ENCODE data around the gene NTRK1.

The NTRK1 gene

DNA sequence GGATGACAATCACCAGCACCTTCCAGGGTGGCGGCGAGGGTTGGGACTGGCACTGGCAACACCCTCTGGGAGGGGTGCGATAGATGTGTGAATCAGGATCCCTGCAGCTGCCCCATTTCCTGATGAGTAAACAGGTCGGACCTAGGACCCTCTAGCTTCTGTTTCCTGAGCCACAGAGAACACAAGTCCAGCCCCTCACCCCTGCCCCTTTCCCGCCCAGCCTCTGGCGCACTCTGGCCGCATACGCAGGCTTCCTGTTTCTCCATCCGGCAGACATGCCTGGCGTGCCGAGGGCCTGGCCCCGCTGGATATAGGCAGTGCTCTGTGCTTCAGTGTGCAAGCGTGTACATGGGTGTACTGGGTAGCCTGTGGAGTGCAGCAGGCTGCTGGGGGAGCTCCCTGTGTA lies 37.5 kb downstream of the NTRK1 start:
- DNase-seq (ENCODE audit: low read depth in 2 of 2) = no peak

DNA sequence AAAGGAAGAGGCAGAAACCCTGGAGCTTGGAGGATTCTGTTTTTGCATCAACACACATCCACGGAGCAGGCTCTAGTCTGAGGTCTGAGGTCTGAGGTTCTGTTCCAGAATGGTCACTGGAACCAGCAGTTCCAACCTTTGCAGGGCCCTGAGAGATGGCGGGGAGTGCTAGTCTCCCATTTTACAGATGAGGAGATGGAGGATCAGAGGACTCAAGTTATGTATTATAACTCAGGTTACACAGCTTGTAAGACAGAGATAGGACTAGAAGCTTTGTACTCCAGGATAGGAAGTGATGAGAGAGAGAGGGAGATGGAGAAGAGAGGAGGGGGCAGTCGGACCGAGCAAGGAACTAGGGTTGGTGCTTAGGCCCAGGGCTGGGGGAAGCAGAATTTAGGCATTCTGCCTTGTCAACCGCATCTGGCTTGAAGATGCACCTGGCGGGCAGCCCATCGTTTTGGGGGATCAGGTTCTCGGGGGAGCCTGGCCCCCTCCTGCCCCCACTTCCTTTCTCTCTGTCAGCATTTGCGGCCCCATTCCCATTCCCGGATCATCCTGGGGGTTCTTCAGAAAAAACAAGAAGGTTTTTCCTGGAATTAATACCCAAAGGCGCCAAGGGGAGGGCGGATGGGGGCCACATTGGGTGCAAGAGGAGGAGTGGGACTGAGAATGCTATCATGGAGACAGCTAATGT lies 38.5 kb downstream of the NTRK1 start:
- no peak for DNase-seq (ENCODE audit: low read depth in 2 of 2)

DNA sequence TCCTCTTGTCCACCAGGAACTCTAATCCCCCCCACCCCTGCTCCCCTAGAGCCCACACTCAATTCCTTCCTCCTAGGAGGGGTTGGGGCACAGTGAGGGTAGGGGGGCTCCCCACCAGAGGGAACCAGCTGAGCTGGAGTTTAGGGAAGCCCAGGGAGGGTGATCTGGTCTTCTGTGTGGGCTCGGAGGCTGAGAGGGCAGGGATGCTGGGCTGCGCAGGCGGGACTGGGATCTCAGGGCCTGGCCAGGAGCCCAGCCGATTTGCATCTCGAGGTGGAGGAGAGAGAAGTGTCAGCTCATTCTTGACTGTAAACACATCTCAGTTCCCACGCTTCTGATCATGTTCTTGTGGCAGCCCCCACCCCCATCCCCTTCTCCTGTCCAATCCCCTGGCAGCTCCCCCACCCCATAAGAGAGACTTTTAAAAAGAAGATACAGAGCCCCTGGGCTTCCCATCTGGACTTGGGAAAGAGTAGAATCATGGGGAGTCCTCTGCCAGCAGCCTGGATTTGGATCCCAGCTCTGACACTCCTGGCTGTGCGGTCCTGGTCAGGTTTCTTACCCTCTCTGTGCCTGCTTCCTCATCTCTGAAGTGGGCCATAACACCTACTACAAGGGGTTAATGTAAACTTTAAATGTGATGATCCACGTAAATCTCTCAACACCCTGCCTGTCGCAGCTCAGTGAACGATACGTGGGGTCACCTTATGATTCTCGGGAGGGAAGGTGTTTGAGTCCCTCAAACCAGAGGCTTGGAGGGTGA lies 39.5 kb downstream of the NTRK1 start:
- no peak for DNase-seq (ENCODE audit: low read depth in 2 of 2)

DNA sequence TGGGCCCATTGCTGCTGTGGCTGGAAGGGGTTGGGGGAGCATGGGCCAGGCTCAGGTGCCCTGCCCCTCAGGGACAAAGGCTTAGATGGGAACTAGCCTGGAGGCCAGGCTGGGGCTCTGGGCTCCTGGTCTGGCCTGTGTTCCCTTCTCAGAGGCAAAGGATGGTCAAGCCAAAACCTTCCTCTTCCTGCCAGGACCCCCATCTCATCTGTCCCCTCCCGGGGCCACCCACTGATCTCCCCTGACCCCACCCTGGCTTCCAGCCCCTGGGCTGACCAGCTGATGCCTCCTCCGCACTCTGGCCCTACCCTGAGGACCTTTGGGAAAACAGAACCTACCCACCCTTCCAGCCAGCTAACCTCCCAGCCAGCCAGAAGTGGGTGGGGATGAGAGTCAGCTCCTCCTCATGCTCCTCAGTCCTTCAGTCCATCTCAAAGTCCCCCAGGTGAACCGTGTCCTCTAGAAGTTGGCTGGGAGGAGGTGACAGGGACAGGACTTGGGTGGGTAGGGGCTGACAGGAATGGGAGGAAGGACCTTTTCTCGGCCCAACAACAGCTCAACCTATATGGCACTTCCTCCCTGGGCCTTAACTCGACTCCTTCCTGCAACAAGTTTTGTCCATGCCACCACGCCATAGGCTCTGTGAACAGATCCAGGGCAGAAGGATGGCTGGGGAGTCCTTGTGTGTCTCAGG lies 40.4 kb downstream of the NTRK1 start:
- no peak for DNase-seq (ENCODE audit: low read depth in 2 of 2)

DNA sequence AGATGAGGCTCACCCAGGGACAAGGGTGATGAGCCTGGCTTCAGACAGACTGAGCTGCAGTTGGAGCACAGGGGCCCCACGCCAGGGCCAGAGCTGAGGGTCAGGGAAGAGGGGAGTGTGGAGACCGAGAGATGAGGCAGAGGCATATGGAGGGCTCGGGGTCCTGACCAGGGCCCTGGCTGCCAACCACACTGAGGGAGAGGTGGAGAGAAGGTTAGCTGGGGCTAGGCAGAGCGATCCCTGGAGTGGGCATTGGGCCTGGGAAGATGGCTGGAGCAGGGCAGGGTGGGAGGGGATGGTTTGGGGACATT lies 40.9 kb downstream of the NTRK1 start:
- DNase-seq (ENCODE audit: low read depth in 2 of 2) = no peak

DNA sequence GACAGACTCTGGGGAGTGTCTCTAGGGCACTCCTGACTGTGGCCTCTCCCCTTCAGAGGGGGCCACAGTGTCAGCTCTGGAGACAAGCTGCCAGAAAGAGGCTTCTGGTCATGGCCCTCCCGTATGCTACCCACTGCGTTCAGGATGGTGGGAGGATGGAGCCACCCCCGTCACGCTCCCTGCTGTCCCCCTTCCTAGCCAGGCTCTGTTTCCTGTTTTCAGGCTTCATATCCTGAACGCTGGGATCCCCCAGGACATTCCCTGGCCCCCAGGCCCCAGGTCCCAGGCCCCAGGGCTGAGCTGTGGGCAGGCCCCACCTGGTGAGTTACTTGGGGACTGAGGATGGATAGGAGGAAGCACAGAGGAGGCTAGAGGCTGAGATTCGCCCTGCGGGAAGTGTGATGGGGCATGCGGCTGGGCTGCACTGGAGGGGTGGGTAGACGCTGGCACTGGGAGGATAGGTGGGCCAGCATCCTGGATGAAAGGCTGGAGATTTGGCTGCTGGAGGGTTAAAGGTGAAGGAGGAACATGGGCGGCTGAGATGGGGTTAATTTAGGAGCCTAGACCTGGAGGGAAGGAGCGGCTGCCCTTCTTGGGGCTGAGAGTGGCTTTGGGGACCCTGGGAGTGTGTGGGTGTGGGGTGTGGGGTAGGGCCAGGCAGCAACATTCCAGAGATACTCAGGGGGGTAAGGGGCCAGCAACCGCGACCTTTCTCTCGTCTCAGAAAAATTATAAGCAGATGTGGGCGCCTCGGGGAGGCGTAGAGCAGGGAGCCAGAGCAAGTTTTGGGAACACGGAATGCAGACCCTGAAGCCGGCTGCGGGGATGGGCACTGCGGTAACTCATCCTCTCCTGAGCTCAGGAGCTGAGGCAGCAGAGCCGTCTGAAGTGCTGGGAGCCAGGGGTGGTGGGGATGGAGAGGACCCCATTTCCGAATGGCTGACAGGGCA lies 41.6 kb downstream of the NTRK1 start:
- no peak for DNase-seq (ENCODE audit: low read depth in 2 of 2)

DNA sequence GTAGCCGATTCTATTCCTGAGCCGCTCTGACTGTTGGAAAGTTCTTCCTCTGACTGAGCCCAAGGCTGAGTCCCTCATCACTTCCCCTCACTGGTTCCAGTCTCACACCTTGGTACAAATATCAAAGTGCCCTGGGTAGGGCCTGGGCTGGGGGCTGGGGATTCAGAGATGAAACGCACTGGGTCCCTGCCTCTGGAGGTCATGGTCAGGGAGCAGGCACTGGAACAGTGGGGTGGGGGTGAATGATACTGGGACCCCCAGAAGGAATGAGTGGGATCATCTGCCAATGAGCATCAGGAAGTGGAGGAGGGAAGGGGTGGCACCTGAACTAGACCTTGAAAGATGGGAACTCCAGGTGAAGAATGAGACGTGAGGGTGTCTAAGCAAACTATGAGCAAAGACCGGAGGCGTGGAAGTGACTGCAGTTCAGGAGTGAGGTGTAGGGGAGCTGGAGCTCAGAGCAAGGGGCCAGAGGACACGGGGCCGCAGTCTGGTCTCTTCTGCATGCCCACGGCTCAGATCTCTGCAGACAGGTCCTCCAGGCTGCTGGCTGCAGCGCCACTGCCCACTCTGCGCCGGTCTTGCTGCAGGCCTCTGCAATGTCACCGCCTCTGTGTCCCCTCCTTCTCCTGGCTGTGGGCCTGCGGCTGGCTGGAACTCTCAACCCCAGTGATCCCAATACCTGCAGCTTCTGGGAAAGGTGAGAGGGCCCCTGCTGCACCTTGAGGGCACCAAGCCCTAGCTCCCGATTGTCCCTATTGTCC lies 42.8 kb downstream of the NTRK1 start:
- DNase-seq (ENCODE audit: low read depth in 2 of 2) = no peak

DNA sequence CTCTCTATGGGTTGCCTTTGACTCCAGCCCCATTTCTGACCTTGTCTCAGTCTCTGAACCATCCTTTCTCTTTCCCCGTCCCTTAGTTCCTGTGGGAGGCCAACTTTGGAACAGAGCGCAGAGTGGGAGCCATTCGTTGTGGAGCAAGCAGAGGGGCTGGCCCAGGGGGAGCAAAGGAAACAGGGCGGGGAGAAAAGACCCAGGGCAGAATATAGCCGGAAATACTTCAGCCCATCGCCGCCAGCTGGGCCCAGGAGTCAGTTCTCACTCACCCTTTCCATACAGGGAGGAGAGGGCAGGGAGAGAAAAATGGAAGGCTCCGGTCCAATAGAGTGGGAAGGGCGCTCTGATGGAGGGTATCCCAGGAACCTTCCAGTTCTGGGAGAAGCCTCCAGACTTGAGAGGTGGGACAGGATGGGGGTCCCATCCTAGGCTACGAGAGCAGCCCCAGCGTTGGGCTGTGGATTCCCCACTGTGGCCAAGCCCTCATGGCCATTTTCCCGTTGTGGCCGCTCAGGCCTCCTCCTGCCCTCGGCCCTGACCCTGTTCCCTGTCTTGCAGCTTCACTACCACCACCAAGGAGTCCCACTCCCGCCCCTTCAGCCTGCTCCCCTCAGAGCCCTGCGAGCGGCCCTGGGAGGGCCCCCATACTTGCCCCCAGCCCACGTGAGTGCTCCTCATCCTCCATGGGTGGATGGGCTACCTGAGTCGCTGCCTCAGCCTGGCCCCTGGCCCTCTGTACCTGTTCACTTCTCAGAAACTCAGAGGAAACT lies 43.7 kb downstream of the NTRK1 start:
- DNase-seq (ENCODE audit: low read depth in 2 of 2) = no peak

DNA sequence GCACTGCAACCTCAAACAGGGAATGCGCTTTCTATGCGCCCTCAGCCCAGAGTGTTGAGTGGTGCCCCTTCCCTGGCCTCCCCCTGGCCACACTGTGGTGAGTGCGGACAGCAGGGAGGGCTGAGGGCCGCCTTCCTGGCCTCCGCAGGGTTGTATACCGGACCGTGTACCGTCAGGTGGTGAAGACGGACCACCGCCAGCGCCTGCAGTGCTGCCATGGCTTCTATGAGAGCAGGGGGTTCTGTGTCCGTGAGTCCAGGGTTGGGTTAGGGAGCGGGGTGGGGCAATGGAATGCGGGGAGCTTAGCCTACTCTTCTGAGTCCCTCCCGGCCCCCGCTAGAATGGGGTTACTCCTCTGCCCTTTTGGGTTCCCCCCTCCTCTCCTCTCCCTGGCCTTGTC lies 44.5 kb downstream of the NTRK1 start:
- no peak for DNase-seq (ENCODE audit: low read depth in 2 of 2)

DNA sequence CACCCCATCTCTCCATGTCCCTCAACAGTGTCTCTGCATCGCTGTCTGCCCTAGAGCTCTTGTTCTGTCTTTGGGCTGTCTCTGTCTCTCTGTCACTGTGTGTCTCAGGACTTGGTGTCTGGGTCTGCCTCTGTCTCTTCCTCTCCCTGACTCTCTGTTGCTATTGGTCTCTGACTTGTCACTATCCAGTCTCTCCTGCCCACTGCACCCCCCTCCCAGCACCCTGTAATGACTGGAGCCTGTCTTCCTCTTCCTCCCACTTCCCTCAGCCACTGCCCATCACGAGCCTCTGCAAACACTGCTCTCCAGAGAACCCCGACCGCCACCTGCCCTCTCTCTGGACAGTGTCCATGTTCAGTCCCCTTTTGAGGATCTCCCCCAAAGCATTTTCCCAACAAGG lies 45.0 kb downstream of the NTRK1 start:
- no peak for DNase-seq (ENCODE audit: low read depth in 2 of 2)

DNA sequence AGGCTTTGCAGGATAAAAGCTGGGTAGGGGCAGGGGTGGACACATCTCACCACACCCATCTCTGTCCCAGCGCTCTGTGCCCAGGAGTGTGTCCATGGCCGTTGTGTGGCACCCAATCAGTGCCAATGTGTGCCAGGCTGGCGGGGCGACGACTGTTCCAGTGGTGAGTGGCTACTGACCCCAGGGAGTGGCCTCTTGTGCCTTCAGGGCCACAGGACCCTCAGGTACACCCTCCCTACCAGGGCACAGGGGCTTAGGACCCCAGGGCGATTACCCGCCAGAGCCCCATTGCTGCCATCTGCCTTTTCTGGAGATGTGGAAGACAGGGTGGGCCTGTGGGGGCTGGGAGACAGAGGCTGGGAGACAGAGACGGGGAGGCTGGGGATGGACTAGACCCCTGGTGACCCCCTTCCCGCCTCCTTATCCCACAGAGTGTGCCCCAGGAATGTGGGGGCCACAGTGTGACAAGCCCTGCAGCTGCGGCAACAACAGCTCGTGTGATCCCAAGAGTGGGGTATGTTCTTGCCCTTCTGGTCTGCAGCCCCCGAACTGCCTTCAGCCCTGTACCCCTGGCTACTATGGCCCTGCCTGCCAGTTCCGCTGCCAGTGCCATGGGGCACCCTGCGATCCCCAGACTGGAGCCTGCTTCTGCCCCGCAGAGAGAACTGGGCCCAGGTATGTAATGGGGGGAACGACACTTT lies 45.7 kb downstream of the NTRK1 start:
- no peak for DNase-seq (ENCODE audit: low read depth in 2 of 2)

DNA sequence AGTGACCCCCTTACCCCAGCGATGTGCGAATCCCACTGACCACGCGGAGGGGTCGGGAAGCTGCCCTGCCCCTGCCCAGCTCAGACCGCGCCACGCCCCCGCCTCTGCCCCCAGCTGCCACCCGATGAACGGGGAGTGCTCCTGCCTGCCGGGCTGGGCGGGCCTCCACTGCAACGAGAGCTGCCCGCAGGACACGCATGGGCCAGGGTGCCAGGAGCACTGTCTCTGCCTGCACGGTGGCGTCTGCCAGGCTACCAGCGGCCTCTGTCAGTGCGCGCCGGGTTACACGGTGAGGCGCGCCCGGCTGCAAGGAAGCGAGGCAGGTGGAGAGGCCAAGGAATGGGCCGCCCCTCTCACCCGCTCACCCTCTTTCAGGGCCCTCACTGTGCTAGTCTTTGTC lies 47.9 kb downstream of the NTRK1 start:
- DNase-seq (ENCODE audit: low read depth in 2 of 2) = no peak

DNA sequence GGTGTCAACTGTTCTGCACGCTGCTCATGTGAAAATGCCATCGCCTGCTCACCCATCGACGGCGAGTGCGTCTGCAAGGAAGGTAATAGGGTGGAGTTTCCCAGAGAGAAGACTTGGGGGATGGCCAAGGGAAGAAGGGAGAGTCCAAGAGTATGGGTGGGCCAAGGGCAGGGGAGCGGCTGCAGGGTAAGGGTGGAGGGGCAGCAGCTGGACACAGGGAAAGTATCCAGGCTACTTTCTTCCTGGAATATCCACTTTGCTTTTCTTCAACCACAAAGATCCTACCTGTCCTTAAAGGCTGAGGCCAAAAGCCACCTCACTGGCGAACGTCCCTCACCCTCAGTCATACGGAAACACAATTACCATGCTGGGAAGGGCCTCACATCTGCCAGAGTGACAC lies 48.3 kb downstream of the NTRK1 start:
- no peak for DNase-seq (ENCODE audit: low read depth in 2 of 2)

DNA sequence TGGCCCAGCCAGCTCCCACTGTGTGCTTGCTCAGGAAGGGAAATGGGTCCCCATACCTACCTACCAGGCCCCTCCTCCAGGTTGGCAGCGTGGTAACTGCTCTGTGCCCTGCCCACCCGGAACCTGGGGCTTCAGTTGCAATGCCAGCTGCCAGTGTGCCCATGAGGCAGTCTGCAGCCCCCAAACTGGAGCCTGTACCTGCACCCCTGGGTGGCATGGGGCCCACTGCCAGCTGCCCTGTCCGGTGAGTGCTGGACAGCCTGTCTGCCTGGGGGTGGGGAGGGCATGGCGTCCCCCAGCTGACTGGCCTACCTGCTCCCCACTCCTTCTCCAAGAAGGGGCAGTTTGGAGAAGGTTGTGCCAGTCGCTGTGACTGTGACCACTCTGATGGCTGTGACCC lies 49.0 kb downstream of the NTRK1 start:
- no peak for DNase-seq (ENCODE audit: low read depth in 2 of 2)

DNA sequence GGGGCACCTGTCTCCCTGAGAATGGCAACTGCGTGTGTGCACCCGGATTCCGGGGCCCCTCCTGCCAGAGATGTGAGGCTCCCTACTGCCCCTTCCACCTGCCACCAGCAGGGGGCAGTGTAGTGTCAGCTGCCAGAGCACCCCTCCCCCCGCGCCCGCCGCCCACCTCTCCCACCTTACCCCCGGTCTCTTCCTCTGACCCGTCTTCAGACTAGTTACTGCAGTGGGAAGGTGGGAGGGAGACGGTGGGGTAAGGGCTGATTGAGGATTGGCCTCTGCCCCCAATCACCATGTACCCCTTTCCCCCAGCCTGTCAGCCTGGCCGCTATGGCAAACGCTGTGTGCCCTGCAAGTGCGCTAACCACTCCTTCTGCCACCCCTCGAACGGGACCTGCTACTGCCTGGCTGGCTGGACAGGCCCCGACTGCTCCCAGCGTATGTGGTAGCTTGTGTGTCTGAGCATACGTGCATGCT lies 49.7 kb downstream of the NTRK1 start:
- DNase-seq (ENCODE audit: low read depth in 2 of 2) = peak; percentile 48 to 52

DNA sequence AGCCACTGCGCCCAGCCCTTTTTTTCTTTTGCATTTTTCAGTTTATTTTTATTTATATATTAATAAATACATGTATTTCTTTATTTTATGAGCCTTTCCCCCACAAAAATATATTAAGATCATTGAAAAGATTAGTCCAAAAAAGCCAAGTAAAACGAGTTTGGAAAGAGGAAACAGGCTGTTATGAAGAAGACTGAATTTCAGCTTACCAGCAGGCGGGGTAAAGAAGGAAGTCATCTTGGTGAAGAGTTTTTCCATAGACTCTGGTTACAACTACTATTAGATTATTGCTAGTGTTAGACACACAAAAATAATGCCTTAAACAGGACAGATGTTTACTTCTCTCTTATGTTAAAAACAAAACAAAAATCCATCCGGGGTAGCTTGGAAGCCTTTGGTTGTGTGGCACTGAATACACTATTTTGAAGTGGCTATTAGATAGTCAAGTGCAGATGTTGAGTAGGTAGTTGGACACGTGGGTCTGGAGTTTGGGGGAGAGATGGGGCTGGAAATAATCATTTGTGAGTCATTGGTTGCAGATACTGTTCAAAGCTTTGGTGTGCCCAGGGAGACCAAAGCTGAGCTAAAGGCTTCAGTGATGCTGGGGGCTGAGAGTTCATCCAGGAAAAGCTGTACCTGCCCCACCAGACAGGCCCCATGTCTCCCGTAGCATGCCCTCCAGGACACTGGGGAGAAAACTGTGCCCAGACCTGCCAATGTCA lies 51.1 kb downstream of the NTRK1 start:
- no peak for DNase-seq (ENCODE audit: low read depth in 2 of 2)

DNA sequence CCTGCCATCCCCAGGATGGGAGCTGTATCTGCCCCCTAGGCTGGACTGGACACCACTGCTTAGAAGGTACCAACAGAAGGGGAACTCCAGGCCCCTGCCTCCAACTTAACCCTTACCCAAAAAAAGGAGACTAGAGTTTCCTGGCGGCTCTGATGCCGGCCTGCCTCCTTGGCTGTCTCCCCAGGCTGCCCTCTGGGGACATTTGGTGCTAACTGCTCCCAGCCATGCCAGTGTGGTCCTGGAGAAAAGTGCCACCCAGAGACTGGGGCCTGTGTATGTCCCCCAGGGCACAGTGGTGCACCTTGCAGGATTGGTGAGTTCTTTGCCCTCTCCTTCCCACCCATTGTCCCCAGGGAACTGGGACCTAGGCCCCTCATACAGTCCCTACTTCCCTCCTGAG lies 51.6 kb downstream of the NTRK1 start:
- no peak for DNase-seq (ENCODE audit: low read depth in 2 of 2)

DNA sequence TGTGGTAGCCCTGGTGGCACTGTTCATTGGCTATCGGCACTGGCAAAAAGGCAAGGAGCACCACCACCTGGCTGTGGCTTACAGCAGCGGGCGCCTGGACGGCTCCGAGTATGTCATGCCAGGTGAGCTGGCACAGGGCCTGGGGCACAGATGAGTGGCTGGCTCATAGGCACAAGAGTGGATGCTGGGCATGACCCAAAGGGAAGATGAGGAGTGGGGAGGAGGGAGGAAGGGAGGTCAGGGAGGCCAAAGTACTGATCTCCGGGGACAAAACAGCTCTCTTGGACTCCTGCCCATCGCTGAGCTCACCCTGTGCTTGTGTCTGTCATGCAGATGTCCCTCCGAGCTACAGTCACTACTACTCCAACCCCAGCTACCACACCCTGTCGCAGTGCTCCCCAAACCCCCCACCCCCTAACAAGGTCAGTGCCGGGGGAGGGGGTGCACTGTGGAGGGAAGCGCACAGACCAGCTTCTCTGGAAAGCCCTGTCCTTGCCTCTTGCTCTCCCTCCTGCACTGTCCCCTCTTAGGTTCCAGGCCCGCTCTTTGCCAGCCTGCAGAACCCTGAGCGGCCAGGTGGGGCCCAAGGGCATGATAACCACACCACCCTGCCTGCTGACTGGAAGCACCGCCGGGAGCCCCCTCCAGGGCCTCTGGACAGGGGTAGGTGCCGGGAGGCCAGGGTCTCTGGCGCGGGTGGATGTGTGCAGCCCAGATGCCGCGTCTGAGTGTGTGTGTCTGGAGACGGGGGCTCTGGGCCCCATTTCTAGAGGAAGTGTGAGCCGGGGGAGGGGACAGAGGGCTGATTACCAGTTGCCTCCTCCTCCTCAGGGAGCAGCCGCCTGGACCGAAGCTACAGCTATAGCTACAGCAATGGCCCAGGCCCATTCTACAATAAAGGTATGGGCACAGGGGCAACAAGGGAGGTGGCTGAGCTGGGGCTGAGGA lies 52.5 kb downstream of the NTRK1 start:
- no peak for DNase-seq (ENCODE audit: low read depth in 2 of 2)

Measured in stimulated activated CD8-positive, alpha-beta memory T cell treated with anti-CD3 and anti-CD28 coated beads, Interleukin-2, amount 100 ng/mL, for 48 hours (primary cell).